HG02588 (cell line): ENCODE results near the gene PIEZO2.
"Not testable (repeated sequence)": the region's sequence is repeated elsewhere in the genome, so short reads cannot be mapped to it uniquely, and the experiment has no call there.

Experiments
- ATAC-seq: cut with Tn5 transposase; IDR thresholded peaks from one replicate; pipeline ENCODE4 v1.9.1; 2021; ENCODE audit warnings: mild to moderate bottlenecking, moderate library complexity; ENCODE audit not compliant: unreplicated experiment

Gene PIEZO2

GRCh38 chr18:10850840-10851239, 298.5 kb downstream of the PIEZO2 start:
- no peak for ATAC-seq

GRCh38 chr18:10850216-10850615, 299.2 kb downstream of the PIEZO2 start:
- no peak for ATAC-seq

GRCh38 chr18:10847907-10848306, 301.5 kb downstream of the PIEZO2 start:
- no peak for ATAC-seq

- no peak for ATAC-seq
These were observed 302.0 kb downstream of the PIEZO2 start for GRCh38 chr18:10847408-10847790.

- no peak for ATAC-seq
These were observed 302.5 kb downstream of the PIEZO2 start for GRCh38 chr18:10846657-10847407.

GRCh38 chr18:10846035-10846434, 303.3 kb downstream of the PIEZO2 start:
- not testable (repeated sequence) for ATAC-seq

GRCh38 chr18:10843565-10843964, 305.8 kb downstream of the PIEZO2 start:
- no peak for ATAC-seq

GRCh38 chr18:10842861-10843260, 306.5 kb downstream of the PIEZO2 start:
- ATAC-seq = no peak

GRCh38 chr18:10842371-10842770, 307.0 kb downstream of the PIEZO2 start:
- ATAC-seq = no peak

- no peak for ATAC-seq
These were observed 308.2 kb downstream of the PIEZO2 start for GRCh38 chr18:10841203-10841602.

- no peak for ATAC-seq
These were observed 308.6 kb downstream of the PIEZO2 start for GRCh38 chr18:10840743-10841142.

- ATAC-seq = no peak
These were observed 309.9 kb downstream of the PIEZO2 start for GRCh38 chr18:10839421-10839820.

GRCh38 chr18:10838553-10838952, 310.8 kb downstream of the PIEZO2 start:
- peak; percentile 65 for ATAC-seq

GRCh38 chr18:10834128-10834815, 315.1 kb downstream of the PIEZO2 start:
- no peak for ATAC-seq

- no peak for ATAC-seq
These were observed 315.7 kb downstream of the PIEZO2 start for GRCh38 chr18:10833656-10834055.

- no peak for ATAC-seq
These were observed 323.0 kb downstream of the PIEZO2 start for GRCh38 chr18:10826400-10826799.

- ATAC-seq = no peak
These were observed 326.9 kb downstream of the PIEZO2 start for GRCh38 chr18:10822456-10822855.

GRCh38 chr18:10820681-10821080, 328.7 kb downstream of the PIEZO2 start:
- ATAC-seq = no peak

- ATAC-seq = no peak
These were observed 335.0 kb downstream of the PIEZO2 start for GRCh38 chr18:10814336-10814735.

GRCh38 chr18:10805587-10806118, 343.7 kb downstream of the PIEZO2 start:
- ATAC-seq = no peak

- no peak for ATAC-seq
These were observed 345.2 kb downstream of the PIEZO2 start for GRCh38 chr18:10804126-10804525.
